ENCODE results near the gene DCLRE1B. TPM values are rescaled to one million over a fixed set of nuclear protein-coding genes. Genes with fewer than 3 reads are reported as not detected.

The DCLRE1B gene
- total RNA-seq, 2 donors from 2014 or later = 16.1 to 21.4 TPM

DNA sequence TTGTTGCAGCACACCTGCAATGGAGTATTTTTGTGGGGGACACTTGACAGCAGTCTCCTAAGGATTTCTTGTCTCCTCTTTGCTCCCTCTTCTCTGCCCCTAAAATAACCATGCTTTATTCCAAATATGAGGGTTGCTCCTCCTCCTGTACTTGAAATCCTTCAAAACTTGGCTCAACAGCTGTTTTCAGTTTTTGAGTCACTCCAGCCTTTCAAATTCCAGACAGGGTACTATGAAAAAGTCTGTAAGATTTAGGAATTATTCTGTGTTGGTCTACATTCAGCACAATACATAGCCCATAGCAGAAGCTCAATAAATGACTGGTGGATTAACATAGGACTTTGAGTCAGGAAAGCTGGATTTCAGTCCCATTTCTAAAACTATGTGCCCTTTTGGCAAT is 6.0 kb upstream of the DCLRE1B start:
- no peaks in the 10 kb centered on the region for H3K9me3 Mint-ChIP-seq
- peaks cover 32% of the 10 kb centered on the region for H3K4me1 Mint-ChIP-seq
- H3K36me3 Mint-ChIP-seq (ENCODE audit: low read depth) = peaks cover 100% of the 10 kb centered on the region
- H3K27ac Mint-ChIP-seq = peak overlapping the region; percentile 84
- no peak overlapping the region for H3K4me3 Mint-ChIP-seq
- ATAC-seq (replicated peaks) = no peak
- no peaks in the 10 kb centered on the region for H3K27me3 Mint-ChIP-seq

GRCh38 chr1:113901191-113901590 is 3.9 kb upstream of the DCLRE1B start:
- Mint-ChIP-seq H3K36me3 (ENCODE audit: low read depth) (peaks cover 95% of the 10 kb centered on the region), H3K27me3 (no peaks in the 10 kb centered on the region), H3K4me3 (peak overlapping the region; percentile 96), H3K9me3 (no peaks in the 10 kb centered on the region), H3K27ac (peak overlapping the region; percentile 84), H3K4me1 (peaks cover 32% of the 10 kb centered on the region)
- no peak for ATAC-seq (replicated peaks)

- H3K27ac Mint-ChIP-seq = peak overlapping the region; percentile 84
- H3K4me3 Mint-ChIP-seq = peak overlapping the region; percentile 96
- H3K4me1 Mint-ChIP-seq = peaks cover 40% of the 10 kb centered on the region
- H3K27me3 Mint-ChIP-seq = no peaks in the 10 kb centered on the region
- no peaks in the 10 kb centered on the region for H3K9me3 Mint-ChIP-seq
- peaks cover 91% of the 10 kb centered on the region for H3K36me3 Mint-ChIP-seq (ENCODE audit: low read depth)
- no peak for ATAC-seq (replicated peaks)
These were observed 1.4 kb upstream of the DCLRE1B start for GRCh38 chr1:113903501-113904292.

GRCh38 chr1:113904293-113904673 is 843 bp upstream of the DCLRE1B start:
- Mint-ChIP-seq H3K36me3 (ENCODE audit: low read depth) (peaks cover 91% of the 10 kb centered on the region), H3K4me3 (peak overlapping the region; percentile 96), H3K9me3 (no peaks in the 10 kb centered on the region), H3K27me3 (no peaks in the 10 kb centered on the region), H3K27ac (peak overlapping the region; percentile 84), H3K4me1 (peaks cover 43% of the 10 kb centered on the region)
- no peak for ATAC-seq (replicated peaks)

DNA sequence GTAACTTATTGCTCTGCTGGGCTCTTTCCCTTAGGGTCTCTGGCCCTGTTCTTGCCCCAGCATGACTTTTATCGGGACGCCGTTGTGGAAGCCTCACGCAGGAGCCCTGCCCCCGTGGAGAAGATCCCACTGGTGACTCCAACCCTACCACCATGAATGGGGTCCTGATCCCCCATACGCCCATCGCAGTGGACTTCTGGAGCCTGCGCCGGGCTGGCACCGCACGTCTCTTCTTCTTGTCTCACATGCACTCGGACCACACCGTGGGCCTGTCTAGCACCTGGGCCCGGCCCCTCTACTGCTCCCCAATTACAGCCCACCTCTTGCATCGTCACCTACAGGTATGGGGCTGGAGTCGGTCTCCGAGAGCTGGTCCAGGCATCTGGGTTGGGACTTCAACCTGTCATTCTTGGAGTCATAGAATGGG is 322 bp downstream of the DCLRE1B start:
- H3K27me3 Mint-ChIP-seq = no peaks in the 10 kb centered on the region
- peak overlapping the region; percentile 84 for H3K27ac Mint-ChIP-seq
- peaks cover 36% of the 10 kb centered on the region for H3K4me1 Mint-ChIP-seq
- peaks cover 91% of the 10 kb centered on the region for H3K36me3 Mint-ChIP-seq (ENCODE audit: low read depth)
- no peaks in the 10 kb centered on the region for H3K9me3 Mint-ChIP-seq
- H3K4me3 Mint-ChIP-seq = peak overlapping the region; percentile 96
- no peak for ATAC-seq (replicated peaks)

GRCh38 chr1:113912594-113913311 is 7.6 kb downstream of the DCLRE1B start:
- ATAC-seq (replicated peaks) = no peak
- H3K36me3 Mint-ChIP-seq (ENCODE audit: low read depth) = peaks cover 57% of the 10 kb centered on the region
- peaks cover 11% of the 10 kb centered on the region for H3K4me1 Mint-ChIP-seq
- no peaks in the 10 kb centered on the region for H3K27me3 Mint-ChIP-seq
- H3K4me3 Mint-ChIP-seq = no peak overlapping the region
- no peak overlapping the region for H3K27ac Mint-ChIP-seq
- no peaks in the 10 kb centered on the region for H3K9me3 Mint-ChIP-seq

GRCh38 chr1:113913312-113913668 is 8.2 kb downstream of the DCLRE1B start:
- Mint-ChIP-seq H3K36me3 (ENCODE audit: low read depth) (peaks cover 51% of the 10 kb centered on the region), H3K27me3 (no peaks in the 10 kb centered on the region), H3K9me3 (no peaks in the 10 kb centered on the region), H3K4me1 (peaks cover 11% of the 10 kb centered on the region), H3K4me3 (no peak overlapping the region), H3K27ac (no peak overlapping the region)
- ATAC-seq (replicated peaks) = no peak

DNA sequence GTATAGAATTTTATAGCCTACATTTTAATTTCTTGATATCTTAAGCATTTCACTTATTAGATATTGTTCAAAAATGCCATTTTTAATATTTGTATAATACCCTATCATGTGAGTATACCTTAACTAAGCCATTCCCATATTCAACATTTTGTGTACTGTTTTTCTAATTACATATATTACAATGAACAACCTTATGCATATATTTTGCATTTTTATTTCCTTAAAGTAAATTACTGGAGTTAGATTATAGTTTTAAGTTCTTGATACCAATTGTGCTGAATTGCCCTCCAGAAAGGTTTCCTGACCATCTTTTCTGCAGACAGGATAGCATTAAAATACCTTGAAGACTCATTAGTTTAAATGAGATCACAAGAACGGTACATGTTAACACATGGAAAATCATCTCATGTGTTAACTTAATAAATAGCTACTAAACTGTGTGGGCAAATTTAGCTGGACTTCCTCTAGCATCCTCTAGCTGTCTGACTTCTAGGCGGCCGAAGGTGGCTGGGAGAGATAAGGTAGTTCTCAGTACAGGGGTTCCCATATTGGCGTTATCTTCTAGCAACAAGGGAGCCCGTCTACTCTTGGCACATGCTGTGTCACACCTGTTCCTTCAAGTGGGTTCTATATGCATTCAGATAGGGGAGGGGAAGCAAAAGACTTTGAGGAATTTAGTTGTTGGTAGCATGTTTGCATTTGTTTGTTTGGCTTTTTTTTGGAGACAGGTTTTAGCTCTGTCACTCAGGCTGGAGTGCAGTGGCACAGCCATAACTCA is 8.9 kb downstream of the DCLRE1B start:
- Mint-ChIP-seq H3K9me3 (no peaks in the 10 kb centered on the region), H3K27ac (no peak overlapping the region)

DNA sequence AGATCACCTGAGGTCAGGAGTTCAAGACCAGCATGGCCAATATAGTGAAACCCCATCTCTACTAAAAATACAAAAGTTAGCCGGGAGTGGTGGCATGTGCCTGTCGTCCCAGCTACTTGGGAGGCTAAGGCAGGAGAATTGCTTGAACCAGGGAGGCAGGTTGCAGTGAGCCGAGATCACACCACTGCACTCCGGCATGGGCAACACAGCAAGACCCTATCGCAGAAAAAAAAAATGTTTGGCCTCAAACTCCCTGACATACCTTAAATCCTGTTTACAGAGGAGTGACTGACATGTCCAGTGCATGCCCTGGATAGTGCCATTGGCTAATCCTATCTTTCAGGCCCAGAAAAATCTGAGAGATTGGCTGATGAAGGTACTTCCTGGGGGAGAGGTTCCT is 11.8 kb downstream of the DCLRE1B start:
- Mint-ChIP-seq H3K36me3 (ENCODE audit: low read depth) (peaks cover 15% of the 10 kb centered on the region), H3K27me3 (no peaks in the 10 kb centered on the region), H3K4me1 (peaks cover 6% of the 10 kb centered on the region), H3K9me3 (no peaks in the 10 kb centered on the region), H3K27ac (no peak overlapping the region), H3K4me3 (no peak overlapping the region)
- no peak for ATAC-seq (replicated peaks)

More for the DNA sequence above, 8.9 kb downstream of the DCLRE1B start:
- no peak overlapping the region for H3K4me3 Mint-ChIP-seq
- no peaks in the 10 kb centered on the region for H3K27me3 Mint-ChIP-seq
- peaks cover 6% of the 10 kb centered on the region for H3K4me1 Mint-ChIP-seq
- ATAC-seq (replicated peaks) = no peak
- peaks cover 44% of the 10 kb centered on the region for H3K36me3 Mint-ChIP-seq (ENCODE audit: low read depth)

DNA sequence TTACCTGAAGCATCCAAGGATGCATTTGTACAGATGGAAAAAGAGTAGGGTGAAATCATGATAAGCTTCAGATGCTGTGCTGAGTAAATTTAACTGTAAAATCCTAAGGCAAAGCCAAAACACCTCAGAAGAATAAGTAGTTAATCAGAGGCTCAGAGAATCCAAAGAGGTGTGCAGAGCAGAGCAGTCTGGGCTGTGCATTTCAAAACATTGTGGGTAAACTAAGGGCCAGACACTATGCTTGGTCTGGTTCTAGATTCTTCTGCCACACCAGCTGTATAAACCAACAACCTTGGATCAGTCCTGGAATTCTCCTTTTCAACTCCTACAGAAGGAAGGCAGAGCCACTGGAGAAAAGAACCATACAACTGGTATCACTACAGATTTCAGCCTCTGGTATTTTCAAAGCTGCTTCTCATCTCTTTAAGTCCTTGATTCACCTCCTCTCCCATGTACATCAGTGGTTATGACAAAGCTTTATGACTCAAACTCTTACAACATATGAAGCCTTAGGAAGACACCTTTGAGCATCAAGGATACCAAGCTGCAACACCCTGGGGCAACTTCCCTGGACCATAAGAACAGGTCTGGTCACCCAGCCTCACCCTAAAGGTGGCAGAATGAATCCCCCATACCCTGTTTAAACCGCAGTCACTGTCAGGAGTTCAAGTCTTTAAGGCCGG is 12.4 kb downstream of the DCLRE1B start:
- Mint-ChIP-seq H3K27me3 (no peaks in the 10 kb centered on the region), H3K4me1 (peaks cover 6% of the 10 kb centered on the region), H3K27ac (no peak overlapping the region), H3K9me3 (no peaks in the 10 kb centered on the region), H3K36me3 (ENCODE audit: low read depth) (peaks cover 10% of the 10 kb centered on the region), H3K4me3 (no peak overlapping the region)
- peak; percentile 88 for ATAC-seq (replicated peaks)

DNA sequence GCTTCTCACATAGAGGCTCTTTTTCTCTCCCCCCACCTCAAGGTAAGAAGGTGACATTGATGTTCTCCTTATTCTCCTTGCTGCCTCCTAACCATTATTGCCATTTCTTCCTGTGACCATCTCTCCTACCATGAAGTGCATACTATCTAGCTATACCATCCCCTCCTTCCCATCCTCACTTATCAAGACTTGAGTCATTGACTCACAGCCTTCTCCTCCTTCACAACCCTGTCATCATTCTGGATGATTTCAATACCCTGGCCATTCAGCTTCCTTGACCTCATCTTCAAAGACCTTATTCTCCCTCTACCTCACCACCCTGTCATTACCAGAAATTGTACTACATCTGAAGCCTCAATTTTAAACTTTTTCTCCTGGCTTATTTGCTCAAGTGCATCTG is 13.1 kb downstream of the DCLRE1B start:
- Mint-ChIP-seq H3K4me1 (peaks cover 6% of the 10 kb centered on the region), H3K27ac (no peak overlapping the region), H3K36me3 (ENCODE audit: low read depth) (peaks cover 3% of the 10 kb centered on the region), H3K27me3 (no peaks in the 10 kb centered on the region), H3K4me3 (no peak overlapping the region), H3K9me3 (no peaks in the 10 kb centered on the region)
- no peak for ATAC-seq (replicated peaks)

DNA sequence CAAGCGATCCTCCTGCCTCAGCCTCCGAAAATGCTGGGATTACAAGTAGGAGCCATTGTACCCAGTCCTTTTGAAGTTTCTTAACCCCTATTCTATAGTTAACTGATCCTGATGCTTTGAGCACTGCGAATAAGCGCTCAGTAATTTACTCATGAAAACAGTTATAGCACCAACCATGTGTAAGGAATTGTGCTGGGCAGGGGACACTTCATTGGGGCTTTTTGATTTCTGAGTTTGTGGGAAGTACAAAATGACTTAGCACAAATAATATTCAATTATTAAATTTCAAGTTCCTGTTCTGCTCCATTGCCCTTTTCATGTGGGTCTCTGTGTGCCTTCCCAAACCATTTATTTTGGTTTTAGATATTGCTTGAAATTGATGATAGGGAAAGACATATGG is 17.8 kb downstream of the DCLRE1B start:
- ATAC-seq (replicated peaks) = no peak
- Mint-ChIP-seq H3K36me3 (ENCODE audit: low read depth) (no peaks in the 10 kb centered on the region), H3K4me1 (peaks cover 9% of the 10 kb centered on the region), H3K27me3 (no peaks in the 10 kb centered on the region), H3K27ac (no peak overlapping the region), H3K9me3 (no peaks in the 10 kb centered on the region), H3K4me3 (no peak overlapping the region)

DNA sequence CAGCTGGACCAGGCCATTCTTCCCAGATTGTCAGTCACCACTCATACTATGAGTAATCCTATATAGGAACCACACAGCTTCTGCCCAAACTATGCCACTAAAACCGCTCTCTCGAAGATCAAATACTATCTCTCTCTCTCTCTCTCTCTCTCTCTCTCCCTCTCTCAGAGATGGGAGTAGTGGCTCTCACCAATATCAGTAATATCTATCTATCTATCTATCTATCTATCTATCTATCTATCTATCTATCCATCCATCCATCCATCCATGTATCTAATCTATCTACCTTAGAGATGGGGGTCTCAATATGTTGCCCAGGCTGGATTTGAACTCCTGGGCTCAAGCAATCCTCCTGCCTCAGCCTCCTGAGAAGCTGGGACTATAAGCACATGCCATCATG is 19.3 kb downstream of the DCLRE1B start:
- peaks cover 13% of the 10 kb centered on the region for H3K4me1 Mint-ChIP-seq
- no peak overlapping the region for H3K27ac Mint-ChIP-seq
- no peak for ATAC-seq (replicated peaks)
- no peaks in the 10 kb centered on the region for H3K9me3 Mint-ChIP-seq
- peaks cover 5% of the 10 kb centered on the region for H3K36me3 Mint-ChIP-seq (ENCODE audit: low read depth)
- no peak overlapping the region for H3K4me3 Mint-ChIP-seq
- no peaks in the 10 kb centered on the region for H3K27me3 Mint-ChIP-seq
